ENCODE data around the gene SH3BGR. TPM values are rescaled to one million over a fixed set of nuclear protein-coding genes. Genes with fewer than 3 reads are reported as not detected.

Gene SH3BGR
- total RNA-seq, 1 donor from 2014 or later = 2.2 TPM

- no peaks in the 10 kb centered on the region for H3K36me3 Mint-ChIP-seq (ENCODE audit: insufficient read depth)
- H3K4me3 Mint-ChIP-seq (ENCODE audit: low read depth) = no peak overlapping the region
- no peaks in the 10 kb centered on the region for H3K9me3 Mint-ChIP-seq (ENCODE audit: low read depth)
- H3K27ac Mint-ChIP-seq = no peak overlapping the region
- H3K27me3 Mint-ChIP-seq = no peaks in the 10 kb centered on the region
- TF ChIP-seq, protein P1, sequence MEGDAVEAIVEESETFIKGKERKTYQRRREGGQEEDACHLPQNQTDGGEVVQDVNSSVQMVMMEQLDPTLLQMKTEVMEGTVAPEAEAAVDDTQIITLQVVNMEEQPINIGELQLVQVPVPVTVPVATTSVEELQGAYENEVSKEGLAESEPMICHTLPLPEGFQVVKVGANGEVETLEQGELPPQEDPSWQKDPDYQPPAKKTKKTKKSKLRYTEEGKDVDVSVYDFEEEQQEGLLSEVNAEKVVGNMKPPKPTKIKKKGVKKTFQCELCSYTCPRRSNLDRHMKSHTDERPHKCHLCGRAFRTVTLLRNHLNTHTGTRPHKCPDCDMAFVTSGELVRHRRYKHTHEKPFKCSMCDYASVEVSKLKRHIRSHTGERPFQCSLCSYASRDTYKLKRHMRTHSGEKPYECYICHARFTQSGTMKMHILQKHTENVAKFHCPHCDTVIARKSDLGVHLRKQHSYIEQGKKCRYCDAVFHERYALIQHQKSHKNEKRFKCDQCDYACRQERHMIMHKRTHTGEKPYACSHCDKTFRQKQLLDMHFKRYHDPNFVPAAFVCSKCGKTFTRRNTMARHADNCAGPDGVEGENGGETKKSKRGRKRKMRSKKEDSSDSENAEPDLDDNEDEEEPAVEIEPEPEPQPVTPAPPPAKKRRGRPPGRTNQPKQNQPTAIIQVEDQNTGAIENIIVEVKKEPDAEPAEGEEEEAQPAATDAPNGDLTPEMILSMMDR (IDR thresholded peaks at IDR 0.05; ENCODE audit: unreplicated experiment) = peak; percentile 83
- no peak for DNase-seq (ENCODE audit: low spot score, unreplicated experiment)
- peaks cover 13% of the 10 kb centered on the region for H3K4me1 Mint-ChIP-seq (ENCODE audit: low read depth)
Measured at GRCh38 chr21:39441502-39442475, 10.0 kb upstream of the SH3BGR start.

DNA sequence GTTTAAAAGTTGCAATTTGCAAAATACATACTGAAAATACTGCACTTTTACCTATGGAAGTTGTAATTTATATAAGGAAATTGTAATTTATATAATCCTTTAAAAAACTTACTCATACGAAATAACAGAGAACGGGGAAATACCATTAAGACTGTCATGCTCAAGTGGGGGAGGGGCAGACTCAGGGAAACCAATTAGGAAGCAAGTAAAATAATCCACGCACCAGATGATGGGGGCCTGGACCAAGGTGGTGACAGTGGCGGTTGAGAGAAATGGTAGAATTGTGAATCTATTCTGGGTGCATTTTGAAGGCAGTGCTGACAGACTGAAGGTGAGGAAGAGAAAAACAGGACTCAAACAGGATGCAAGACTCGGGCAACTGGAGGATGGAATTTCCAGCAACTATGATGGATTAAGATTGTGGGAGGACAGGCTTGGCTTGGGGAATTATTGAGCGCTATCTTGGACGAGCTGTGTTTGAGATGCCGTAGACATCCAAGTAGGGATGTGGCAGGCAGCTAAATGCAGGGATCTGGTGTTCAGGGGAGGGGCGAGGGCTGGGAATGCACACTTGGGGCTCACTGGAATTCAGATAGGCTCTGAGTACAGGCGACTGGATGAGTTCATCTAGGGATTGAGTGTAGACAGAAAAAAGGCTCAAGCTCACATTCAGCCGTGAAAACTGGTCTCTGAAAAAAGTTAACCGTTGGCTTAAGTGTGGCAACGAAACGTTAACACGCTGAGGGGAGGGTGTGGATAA, 7.2 kb upstream of the SH3BGR start:
- Mint-ChIP-seq H3K4me3 (ENCODE audit: low read depth) (peak overlapping the region; percentile 81), H3K27ac (peak overlapping the region; percentile 96), H3K36me3 (ENCODE audit: insufficient read depth) (no peaks in the 10 kb centered on the region), H3K9me3 (ENCODE audit: low read depth) (no peaks in the 10 kb centered on the region), H3K27me3 (peaks cover under 1% of the 10 kb centered on the region), H3K4me1 (ENCODE audit: low read depth) (peaks cover 11% of the 10 kb centered on the region)
- no peak for DNase-seq (ENCODE audit: low spot score, unreplicated experiment)
- TF ChIP-seq, protein P1 (IDR thresholded peaks at IDR 0.05; ENCODE audit: unreplicated experiment) = no peak

DNA sequence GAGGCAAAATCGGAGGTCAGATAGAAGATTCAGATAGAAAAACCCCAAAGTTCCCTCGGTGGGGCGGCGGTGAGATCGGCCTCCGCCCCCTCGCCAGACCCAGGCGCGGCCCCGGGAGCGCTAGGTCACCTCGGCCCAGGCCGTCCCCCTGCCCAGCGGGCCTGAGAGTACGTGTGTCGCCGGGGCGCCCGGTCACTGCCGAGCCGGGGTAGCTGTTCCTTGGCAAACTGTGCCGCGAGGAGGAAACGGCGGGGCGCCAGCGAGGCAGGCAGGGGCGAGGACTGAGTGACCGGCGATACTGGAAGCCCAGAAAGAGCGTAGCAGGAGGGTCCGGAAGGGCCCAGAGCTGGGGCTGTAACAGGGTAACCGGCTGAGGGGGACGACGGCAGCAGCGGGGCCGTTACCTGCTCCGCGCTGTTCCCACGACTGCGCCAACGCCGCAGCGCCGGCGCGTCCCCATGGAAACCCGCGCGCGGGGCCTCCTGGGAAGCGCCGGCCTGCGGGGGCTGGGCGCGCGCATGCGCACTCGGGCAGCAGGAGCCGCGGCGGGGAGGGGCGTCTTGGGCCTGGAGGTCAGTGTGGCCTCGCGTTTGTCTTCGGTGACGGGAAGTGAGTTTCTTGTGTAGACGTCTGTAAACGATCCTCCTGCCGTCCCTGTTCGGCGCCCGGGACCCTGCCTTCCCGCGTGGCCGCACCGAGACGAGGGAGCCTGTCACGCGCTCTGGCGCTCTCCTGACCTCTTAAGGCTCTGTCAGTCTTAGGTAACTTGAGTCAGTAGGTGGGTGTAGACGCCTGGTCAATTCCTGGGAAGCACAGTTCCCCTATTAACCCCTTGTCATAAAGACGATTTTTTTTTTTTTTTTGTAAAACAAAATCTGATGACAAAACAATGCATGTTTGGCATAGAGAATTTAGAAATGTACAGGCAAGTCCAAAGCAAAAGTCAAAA, 6.2 kb upstream of the SH3BGR start, which contains the start of gene LCA5L:
Gene LCA5L (minus strand): TSS at position 458 of the 949 bp plus-strand sequence. CDS start 17,285 bp downstream, outside the sequence.
- peak; percentile 95 for DNase-seq (ENCODE audit: low spot score, unreplicated experiment)
- no peaks in the 10 kb centered on the region for H3K36me3 Mint-ChIP-seq (ENCODE audit: insufficient read depth)
- TF ChIP-seq, protein P1 (IDR thresholded peaks at IDR 0.05; ENCODE audit: unreplicated experiment) = peak; percentile 23
- H3K27me3 Mint-ChIP-seq = peaks cover 3% of the 10 kb centered on the region
- no peaks in the 10 kb centered on the region for H3K9me3 Mint-ChIP-seq (ENCODE audit: low read depth)
- H3K4me1 Mint-ChIP-seq (ENCODE audit: low read depth) = peaks cover 9% of the 10 kb centered on the region
- H3K4me3 Mint-ChIP-seq (ENCODE audit: low read depth) = peak within 1 kb of the TSS; percentile 81
- peak within 1 kb of the TSS; percentile 98 for H3K27ac Mint-ChIP-seq

GRCh38 chr21:39447264-39447663, 4.5 kb upstream of the SH3BGR start:
- Mint-ChIP-seq H3K36me3 (ENCODE audit: insufficient read depth) (no peaks in the 10 kb centered on the region), H3K9me3 (ENCODE audit: low read depth) (no peaks in the 10 kb centered on the region), H3K4me3 (ENCODE audit: low read depth) (peak overlapping the region; percentile 35), H3K4me1 (ENCODE audit: low read depth) (peaks cover 15% of the 10 kb centered on the region), H3K27me3 (peaks cover 3% of the 10 kb centered on the region), H3K27ac (no peak overlapping the region)
- TF ChIP-seq, protein P1 (IDR thresholded peaks at IDR 0.05; ENCODE audit: unreplicated experiment) = no peak
- DNase-seq (ENCODE audit: low spot score, unreplicated experiment) = no peak

All from progenitor cell of endocrine pancreas (in vitro differentiated cells).